Type B pancreatic cell (in vitro differentiated cells): ENCODE data around the gene CLEC10A. TPM values are rescaled to one million over a fixed set of nuclear protein-coding genes. Genes with fewer than 3 reads are reported as not detected.
"Not testable (repeated sequence)": the region's sequence is repeated elsewhere in the genome, so short reads cannot be mapped to it uniquely, and the experiment has no call there.

ENCODE experiments used
- DNase-seq: peaks from one replicate; pipeline ENCODE4 v3.0.0; 2021; ENCODE audit warnings: mixed read lengths; ENCODE audit not compliant: unreplicated experiment; ENCODE audit errors: extremely low spot score
- H3K27ac Mint-ChIP-seq: 2 replicates; pipeline ENCODE4 v1.8.0; 2021; ENCODE audit warnings: mild to moderate bottlenecking, mixed read lengths
- H3K27me3 Mint-ChIP-seq: 2 replicates; pipeline ENCODE4 v1.8.0; 2021; ENCODE audit warnings: mixed read lengths
- H3K36me3 Mint-ChIP-seq: 2 replicates; pipeline ENCODE4 v1.8.0; 2021; ENCODE audit warnings: mixed read lengths
- H3K4me1 Mint-ChIP-seq: one replicate; pipeline ENCODE4 v1.8.0; 2021; ENCODE audit warnings: mixed read lengths; ENCODE audit not compliant: unreplicated experiment
- H3K4me3 Mint-ChIP-seq: 2 replicates; pipeline ENCODE4 v1.8.0; 2021; ENCODE audit warnings: mild to moderate bottlenecking, mixed read lengths
- H3K9me3 Mint-ChIP-seq: 2 replicates; pipeline ENCODE4 v1.8.0; 2021; ENCODE audit warnings: mixed read lengths
- CTCF ChIP-seq: fragments of 200-600 bp; sonication (generic); conservative IDR thresholded peaks from 2 replicates; pipeline ENCODE4 v1.5.0; 2021; ENCODE audit warnings: antibody characterized with exemption, mild to moderate bottlenecking
- total RNA-seq: library from RNA; stranded (reverse); gene quantifications from 2 replicates; pipeline ENCODE4 v1.2.1, GENCODE V29; 2021; ENCODE audit warnings: low replicate concordance

The CLEC10A gene
- total RNA-seq, 1 donor from 2014 or later: not detected

- Mint-ChIP-seq H3K4me3 (no peak overlapping the region), H3K27me3 (peaks cover 20% of the 10 kb centered on the region), H3K36me3 (no peaks in the 10 kb centered on the region), H3K4me1 (no peaks in the 10 kb centered on the region), H3K27ac (no peak overlapping the region), H3K9me3 (peaks cover 4% of the 10 kb centered on the region)
- TF ChIP-seq CTCF: no peak
- no peak for DNase-seq
These were observed 14.6 kb upstream of the CLEC10A start for GRCh38 chr17:7094652-7095019.

GRCh38 chr17:7091311-7092005 lies 11.4 kb upstream of the CLEC10A start:
- H3K36me3 Mint-ChIP-seq, H3K4me1 Mint-ChIP-seq, H3K27ac Mint-ChIP-seq, H3K4me3 Mint-ChIP-seq, DNase-seq, H3K9me3 Mint-ChIP-seq: not testable (repeated sequence)
- H3K27me3 Mint-ChIP-seq: peaks cover 17% of the 10 kb centered on the region

- H3K4me1 Mint-ChIP-seq, H3K36me3 Mint-ChIP-seq, H3K27ac Mint-ChIP-seq, H3K9me3 Mint-ChIP-seq, H3K27me3 Mint-ChIP-seq, H3K4me3 Mint-ChIP-seq, DNase-seq: not testable (repeated sequence)
These were observed 9.5 kb upstream of the CLEC10A start for GRCh38 chr17:7089570-7089969.

- not testable (repeated sequence) for H3K9me3 Mint-ChIP-seq, H3K4me3 Mint-ChIP-seq, H3K36me3 Mint-ChIP-seq, H3K27ac Mint-ChIP-seq, H3K4me1 Mint-ChIP-seq, H3K27me3 Mint-ChIP-seq, DNase-seq
These were observed 8.4 kb upstream of the CLEC10A start for GRCh38 chr17:7088442-7088841.

- Mint-ChIP-seq H3K4me1 (no peaks in the 10 kb centered on the region), H3K9me3 (no peaks in the 10 kb centered on the region), H3K36me3 (no peaks in the 10 kb centered on the region), H3K27ac (no peak overlapping the region), H3K27me3 (peaks cover 7% of the 10 kb centered on the region), H3K4me3 (no peak overlapping the region)
- TF ChIP-seq CTCF: no peak
- DNase-seq: no peak
These were observed 4.0 kb upstream of the CLEC10A start for GRCh38 chr17:7084088-7084487.

GRCh38 chr17:7083592-7083991 lies 3.5 kb upstream of the CLEC10A start:
- DNase-seq: no peak
- no peak for TF ChIP-seq CTCF
- H3K27me3 Mint-ChIP-seq: peaks cover 12% of the 10 kb centered on the region
- H3K36me3 Mint-ChIP-seq: no peaks in the 10 kb centered on the region
- H3K9me3 Mint-ChIP-seq: no peaks in the 10 kb centered on the region
- no peak overlapping the region for H3K4me3 Mint-ChIP-seq
- no peak overlapping the region for H3K27ac Mint-ChIP-seq
- H3K4me1 Mint-ChIP-seq: no peaks in the 10 kb centered on the region

GRCh38 chr17:7081341-7082062 lies 1.5 kb upstream of the CLEC10A start:
- no peak for TF ChIP-seq CTCF
- no peak overlapping the region for H3K27ac Mint-ChIP-seq
- H3K36me3 Mint-ChIP-seq: no peaks in the 10 kb centered on the region
- peaks cover 13% of the 10 kb centered on the region for H3K27me3 Mint-ChIP-seq
- H3K4me3 Mint-ChIP-seq: no peak overlapping the region
- no peaks in the 10 kb centered on the region for H3K9me3 Mint-ChIP-seq
- H3K4me1 Mint-ChIP-seq: no peaks in the 10 kb centered on the region
- DNase-seq: no peak
